GM19438 (cell line): ENCODE results near the gene KCNJ6.
"Not testable (repeated sequence)": the region's sequence is repeated elsewhere in the genome, so short reads cannot be mapped to it uniquely, and the experiment has no call there.

Experiments
- ATAC-seq: cut with Tn5 transposase; IDR thresholded peaks from one replicate; pipeline ENCODE4 v1.9.1; 2021; ENCODE audit warnings: low read depth; ENCODE audit not compliant: unreplicated experiment

KCNJ6 gene

DNA sequence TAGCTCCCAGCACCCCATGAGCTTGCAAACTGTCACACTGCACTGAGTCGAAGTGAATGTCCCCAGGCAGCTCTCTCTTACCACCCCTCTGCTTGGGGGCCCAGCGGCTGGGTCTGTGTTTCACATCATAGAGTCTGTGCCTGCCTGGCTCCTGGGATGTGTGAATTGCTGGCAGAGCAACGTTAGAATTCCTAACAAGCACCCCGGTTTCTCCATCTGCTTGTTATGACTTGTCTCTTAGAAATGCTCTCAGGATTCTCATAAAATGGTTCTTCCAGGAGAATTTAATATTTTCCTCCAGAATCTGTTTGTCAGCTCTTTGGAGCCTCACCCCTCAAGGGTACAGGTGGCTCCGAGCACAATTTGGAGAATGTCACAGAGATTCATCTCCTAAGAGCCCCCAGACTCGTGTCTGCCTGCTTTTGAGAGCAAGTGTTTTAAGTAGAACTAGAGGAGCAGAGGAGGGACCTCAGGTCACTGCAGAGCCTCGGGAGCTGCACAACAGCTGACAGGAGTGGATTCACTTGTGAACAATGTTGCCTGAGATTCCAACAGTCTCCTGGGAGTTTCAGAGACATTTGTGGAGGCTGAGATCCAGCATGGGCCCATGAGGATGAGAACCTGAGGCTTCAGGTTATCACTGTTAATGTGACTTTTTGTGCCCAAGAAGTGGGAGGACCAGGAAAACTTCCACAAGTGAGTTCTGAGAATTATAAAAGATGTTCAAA, 131.5 kb downstream of the KCNJ6 start:
- no peak for ATAC-seq

DNA sequence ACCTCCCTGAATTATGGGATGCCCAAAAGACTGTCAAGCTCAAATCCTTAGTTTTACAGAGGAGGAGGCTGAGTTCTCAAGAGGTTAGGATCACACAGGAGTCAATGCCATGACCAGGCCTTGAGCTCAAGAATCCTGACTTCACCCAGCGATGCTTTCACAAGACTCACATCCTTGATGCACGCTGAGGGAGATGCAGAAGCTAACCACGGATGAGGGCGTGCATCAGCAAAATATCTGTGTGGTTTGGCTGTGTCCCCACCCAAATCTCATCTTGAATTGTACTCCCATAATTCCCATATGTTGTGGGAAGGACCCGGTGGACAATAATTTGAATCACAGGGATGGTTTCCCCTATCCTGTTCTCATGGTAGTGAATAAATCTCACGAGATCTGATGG, 133.2 kb downstream of the KCNJ6 start:
- ATAC-seq, result no peak

DNA sequence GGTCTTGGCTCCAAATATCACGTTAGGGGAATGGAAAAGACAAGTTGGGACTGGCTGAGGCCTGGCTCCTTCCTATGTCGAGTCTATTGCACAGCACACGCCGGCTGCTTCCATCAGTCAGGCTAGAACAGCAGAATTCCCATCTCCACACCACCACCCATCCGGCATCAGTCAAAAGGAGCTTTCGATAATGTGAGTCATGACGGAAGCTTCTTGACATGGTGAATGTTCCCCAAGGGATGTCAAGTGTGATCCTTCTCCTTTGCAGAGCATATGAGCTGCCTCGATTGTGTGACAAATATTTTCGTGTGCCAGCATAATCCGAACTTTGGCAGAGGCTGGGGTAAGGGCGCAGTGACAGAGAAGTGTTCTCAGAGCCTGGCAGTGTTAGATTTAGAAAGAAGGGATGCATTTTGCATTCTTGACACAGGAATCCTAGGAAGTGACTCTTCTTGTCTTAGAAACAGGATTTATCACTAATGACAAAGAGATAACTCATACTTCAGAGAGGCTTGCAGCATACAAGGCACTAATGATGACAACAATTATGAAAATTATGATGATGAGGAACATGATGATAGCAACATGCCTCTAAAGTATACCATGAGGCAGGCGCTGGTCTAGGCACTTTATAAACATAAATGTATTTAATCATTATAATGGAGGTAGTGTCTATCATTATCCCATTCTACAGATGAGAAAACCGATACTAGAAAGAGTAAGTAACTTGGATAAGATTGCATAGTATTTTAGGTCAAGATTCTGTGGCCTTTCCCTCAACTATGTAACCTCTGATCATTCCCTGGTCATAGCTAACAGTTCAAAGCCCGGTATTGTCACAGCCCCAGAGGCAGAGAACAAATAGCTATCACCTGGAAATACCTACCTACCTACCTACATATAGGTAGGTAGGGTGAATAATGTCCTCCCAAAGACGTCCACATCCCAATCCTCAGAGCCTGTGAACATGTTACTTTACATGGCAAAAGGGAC, 135.0 kb downstream of the KCNJ6 start:
- no peak for ATAC-seq

DNA sequence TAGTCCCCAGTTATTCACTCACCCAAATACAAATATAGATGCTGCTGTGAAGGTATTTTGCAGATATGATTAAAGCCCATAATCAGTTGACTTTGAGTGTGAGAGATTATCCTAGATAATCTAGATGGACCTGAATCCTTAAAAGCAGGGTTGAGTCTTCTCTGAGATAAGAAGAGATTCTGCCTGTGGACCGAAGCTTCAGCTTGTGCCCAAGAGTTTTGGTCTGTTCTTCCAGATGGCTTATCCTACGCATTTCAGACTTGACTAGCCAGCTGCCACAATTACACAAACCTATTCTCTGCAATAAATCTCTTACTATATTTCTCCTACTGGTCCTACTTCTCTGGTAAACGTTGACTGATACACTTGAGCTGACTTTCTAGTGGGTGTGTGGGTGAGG, 145.1 kb downstream of the KCNJ6 start:
- no peak for ATAC-seq

DNA sequence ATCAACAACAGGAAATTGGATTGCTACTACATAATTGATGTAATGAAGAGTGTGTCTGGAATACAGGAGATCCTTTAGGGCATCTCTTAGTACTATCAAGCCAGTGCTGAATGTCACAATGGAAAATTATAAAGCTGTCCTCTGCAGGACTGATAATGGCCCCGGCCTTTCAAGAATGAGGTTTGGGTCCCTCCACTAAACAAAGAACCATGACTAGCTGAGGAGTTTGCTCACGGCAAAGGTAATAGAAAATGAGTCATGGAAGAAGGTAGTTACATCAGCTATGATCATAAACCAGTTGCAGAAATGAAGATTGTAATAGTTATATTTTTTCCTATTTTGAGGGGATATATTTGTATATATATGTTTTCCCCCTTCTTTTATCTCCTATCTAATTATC, 145.8 kb downstream of the KCNJ6 start:
- ATAC-seq, result no peak

DNA sequence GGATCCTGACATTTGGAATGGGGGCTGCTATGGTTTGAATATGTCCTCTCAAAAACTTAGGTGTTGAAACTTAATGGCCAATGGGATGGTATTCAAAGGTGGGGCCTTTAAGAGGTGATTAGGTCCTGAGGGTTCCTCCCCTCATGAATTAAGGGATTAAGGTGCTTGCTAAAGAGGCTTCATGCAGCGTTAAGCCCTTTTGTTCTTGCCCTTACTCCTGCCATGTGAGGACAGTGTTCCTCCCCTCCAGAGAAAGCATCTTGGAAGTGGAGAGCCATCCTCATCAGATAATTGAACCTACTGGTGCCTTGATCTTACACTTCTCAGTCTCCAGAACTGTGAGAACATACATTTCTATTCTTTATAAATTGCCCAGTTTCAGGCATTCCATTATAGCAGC, 146.6 kb downstream of the KCNJ6 start:
- ATAC-seq, result no peak

DNA sequence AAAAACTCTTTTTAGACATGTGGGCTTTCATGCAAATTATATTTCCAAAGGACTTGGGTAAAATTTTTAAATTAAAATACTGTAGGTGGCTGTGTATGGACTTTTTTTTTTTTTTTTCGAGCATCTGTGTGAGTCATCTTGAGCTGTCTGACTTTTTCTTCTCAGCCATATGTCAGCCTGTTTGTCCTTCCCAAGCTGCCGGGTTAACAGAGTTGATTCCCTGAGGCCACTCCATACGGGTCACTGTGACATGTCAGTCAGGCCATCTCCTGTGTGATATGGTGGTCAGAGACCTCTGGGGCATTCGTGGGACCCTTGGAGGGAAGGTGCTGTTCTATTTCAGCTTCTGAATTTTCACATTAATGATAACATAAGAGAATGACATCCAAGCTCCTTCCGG, 148.3 kb downstream of the KCNJ6 start:
- no peak for ATAC-seq

DNA sequence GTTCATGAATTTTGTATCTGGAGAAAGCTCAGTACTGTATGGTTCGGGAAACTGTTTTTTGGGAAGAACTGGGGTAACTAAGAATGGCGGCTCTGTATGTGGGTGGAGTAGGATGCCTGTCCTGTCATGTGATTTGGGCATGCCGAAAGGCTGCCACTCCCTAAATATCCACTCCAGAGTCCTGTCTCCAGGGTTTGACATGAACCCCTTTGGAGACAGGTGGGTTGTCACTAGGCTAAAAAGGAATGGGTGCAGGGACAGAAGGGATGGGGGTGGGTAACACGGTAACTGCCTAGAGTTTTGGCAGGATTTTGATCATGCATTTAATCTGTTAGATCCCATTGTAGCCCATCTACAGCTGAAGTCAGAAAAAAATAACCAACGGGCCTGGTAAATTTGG, 150.1 kb downstream of the KCNJ6 start:
- ATAC-seq, result no peak

DNA sequence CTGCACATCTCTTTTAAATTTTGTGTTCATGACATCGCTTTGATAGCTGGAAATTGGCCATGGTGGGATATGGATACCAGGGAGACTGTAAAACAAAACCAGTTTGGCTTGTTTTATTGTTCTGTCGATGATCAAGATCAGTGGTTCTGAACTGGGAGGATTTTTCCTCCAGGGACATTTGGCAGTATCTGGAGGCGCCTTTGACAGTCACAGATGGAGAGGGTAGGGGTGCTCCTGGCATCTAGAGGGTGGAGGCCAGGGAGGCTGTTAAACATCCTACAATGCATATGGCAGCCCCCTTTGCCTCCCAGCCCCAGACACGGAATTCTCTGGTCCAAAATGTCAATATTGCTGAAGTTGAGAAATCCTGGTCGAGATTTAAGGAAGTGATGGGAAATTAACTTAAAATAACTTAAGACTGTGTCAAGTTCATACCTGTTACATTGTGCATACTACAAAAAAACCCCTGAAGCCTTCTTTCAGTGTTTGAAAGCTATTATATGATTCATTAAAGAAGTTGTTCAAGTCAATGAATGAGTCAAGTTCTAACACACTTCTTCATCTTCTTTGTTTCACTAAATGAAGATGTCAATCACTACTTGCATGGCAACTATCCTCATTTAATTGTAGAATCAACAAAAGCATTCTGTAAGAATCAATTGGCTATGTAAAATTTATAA, 150.9 kb downstream of the KCNJ6 start:
- no peak for ATAC-seq

DNA sequence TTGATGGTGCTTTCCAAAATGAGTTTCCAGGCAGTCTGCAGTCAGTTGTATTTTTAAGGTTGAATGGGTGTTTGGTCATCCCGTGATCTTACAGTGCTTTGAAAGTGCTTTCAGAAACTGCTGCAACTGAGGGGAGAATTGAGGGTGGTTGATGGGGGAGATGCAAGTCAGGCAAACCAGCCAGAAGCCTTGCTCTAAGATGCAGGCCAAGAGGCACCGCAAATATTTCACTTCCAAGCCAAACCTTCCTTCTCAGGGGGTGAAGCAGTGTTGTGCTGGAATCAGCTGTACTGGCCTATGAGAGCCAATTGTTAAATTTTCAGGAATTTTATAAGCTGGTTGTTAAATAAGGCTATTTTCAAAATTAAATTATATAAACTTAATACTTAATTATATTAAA, 151.6 kb downstream of the KCNJ6 start:
- no peak for ATAC-seq

DNA sequence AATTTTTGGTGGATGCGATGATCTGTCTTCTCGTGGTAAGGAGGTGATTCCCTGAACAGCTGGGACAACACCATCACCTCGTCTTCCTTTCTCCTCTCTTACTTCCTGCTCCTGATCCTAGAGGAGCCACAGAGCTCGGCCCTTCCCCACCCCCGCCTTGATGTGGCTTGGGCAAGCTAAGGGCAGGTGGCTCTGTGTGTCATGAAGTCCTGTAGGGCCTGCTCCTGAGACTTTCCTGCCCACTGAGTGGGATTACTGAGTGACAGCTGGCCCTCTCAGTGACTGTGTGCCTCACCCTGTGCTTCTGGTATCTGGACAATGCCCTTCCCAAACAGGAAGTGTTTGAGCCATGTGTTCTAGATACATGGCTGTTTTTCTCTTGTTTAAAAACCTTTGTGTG, 153.0 kb downstream of the KCNJ6 start:
- no peak for ATAC-seq

DNA sequence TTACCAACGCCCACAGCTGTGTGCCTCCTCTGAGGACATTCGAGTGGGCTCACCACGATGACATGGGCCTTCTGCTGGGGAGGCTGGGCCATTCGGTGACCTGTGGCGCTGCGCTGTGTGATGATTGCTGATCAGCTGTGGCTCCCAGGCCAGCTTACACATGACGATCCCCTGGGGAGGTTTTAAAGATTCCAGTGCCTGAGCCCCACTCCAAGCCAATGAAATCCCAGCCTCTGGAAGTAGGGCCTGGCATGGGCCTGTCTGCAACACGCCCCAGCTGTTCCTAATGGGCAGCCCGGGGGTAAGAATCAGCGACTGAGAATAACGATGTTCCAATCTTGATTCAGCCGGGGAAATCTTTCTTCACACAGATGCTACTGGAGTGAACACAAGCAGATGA, 153.7 kb downstream of the KCNJ6 start:
- no peak for ATAC-seq

DNA sequence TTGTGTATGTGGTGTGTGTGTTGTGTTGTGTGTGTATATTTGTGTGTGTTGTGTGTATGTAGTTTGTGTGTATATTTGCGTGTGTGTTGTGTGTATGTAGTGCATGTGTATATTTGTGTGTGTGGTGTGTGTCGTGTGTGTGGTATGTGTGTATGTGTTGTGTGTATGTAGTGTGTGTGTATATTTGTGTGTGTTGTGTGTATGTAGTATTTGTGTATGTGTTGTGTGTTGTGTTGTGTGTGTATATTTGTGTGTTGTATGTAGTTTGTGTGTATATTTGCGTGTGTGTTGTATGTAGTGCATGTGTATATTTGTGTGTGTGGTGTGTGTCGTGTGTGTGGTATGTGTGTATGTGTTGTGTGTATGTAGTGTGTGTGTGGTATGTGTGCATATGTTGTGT, 154.9 kb downstream of the KCNJ6 start:
- not testable (repeated sequence) for ATAC-seq

DNA sequence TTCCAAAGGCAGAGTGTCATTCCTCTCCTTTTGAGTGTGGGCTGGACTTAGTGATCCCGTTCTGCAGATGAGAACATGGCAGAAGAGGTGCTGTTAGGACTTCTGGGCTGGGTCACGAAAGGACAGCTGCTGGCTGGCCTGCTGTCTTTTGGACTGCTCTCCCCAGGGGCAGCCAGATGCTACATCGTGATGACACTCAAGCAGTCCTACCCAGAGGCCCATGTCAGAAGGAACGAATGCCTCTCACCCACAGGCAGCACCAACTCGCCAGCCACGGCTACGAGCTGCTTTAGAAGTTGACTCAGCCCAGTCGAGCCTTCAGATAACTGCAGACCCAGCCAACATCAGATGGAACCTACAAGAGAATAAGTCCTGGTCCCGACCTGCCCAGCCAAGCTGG, 156.5 kb downstream of the KCNJ6 start:
- ATAC-seq, result no peak

DNA sequence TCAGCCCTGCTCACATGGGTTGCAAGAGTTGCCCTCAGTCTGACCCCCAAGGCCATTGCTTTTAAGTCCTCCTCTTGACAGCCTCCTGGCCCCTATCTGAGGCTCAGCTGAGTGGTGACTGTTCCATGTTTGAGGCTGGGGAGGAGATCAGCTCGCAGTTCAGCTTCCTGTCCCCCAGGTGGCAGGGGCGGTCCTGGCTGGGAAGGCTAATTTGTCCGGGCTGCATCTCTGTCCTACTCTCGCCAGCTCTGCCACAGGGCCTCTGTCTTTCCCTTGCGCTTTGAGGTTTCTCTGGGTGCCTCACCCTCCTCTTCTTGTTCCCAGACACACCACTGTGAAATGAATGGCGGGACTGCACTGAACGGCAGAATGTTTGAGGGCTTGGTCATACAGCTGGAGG, 157.3 kb downstream of the KCNJ6 start:
- no peak for ATAC-seq

DNA sequence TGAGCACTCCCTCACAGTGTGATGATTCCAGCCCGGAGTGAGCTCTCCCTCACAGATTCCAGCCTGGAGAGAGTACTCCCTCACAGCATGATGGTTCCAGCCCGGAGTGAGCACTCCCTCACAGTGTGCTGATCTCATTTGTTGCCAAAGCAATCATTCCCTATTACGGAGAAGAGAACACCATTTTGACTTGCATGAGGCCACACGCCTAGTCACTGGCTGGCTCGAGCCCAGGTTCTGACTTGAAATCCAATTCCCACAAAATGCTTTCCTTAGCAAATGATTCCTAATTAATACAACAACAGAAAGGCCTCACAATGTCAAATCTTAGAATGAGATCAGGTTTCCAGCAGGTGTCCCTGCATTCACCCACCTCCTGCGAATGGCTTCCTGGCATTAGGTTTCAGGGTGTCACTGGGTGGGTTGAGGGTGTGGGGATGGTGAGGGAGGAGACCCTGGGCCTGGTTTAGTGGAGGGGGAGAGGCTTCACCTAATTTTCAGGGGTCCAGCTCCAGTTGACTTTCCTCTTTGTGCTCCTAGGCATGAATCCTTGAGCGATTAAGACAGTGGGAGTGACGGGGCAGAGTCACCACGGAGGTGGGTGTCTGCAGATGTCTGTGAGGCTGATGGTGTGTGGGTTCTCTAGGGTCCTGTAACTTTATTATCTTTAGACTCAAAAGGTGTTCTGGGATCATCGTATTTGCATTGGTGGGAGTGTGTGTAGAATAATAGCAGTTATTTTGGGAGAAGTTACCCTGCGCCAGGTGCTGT, 158.5 kb downstream of the KCNJ6 start:
- no peak for ATAC-seq

DNA sequence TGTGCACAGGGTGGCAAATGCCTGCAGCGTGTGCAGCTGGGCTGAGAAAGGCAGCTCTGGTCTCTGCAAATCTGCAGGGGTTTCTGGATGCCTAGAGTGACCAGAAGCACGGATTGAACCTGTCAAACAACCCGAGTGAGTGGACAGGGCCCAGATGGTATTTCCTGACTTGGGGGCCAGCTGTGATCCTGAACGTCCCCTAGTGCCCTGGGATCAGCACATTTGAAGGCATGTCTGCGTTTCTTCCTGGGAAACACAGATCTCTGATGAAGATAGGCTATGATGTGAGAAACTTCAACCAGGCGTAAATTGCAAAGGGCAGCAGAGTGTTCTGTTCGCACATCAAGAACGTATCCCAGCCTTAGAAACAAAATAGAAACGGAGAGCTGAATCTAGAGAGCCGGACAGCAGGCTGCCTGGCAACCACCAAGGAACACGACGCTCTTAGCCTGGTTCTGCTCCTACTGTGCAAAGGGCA, 163.1 kb downstream of the KCNJ6 start:
- no peak for ATAC-seq

DNA sequence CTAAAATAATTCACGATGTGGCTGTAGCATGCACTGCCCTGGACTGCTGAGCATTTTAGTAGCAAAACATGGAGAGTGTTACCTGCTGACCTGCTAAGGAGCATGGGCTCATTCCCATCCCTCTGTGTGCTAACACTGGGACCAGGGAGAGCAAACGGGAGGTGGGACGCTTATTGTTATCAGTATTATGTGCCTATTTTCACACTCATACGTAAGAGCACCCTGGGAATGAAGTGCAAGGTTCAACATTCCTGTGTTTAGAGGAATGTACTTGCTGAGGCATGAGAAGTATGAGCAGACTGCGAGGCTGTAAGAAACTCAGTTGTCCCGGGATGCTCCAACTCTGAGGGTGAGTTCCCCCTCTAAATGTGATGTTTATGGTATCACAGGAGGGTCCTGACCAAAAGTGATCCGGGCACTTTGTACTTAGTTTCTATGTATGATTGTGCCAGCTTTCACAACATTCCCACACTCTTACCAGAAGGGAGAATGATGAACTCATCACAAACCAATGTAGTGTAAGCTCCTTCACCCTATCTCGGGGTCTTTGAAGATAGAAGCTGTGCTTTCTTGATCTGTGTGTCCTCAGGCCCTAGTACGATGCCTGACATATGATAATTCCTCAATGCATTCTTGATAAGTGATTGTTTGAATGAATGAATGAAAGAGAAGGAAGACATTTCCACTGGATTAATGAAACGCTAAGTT, 164.8 kb downstream of the KCNJ6 start:
- no peak for ATAC-seq

DNA sequence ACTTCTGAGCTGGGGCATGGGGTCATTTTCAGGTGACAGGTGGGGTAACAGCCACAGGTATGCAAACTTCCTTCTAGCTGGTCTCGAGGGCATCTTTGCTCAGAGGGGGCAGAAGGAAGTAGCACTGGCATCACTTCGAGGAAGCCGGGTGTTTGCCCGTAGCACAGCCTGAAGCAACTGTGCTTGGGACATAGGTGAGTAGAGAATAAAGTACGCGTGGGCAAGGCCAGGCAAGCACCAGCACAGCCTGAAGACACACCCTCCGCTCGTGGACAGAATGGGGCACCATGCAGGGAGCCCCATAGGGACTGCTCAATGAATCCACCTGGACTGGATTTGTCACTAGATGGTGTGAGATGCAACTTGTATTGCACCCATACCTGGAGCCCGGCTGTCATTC, 167.1 kb downstream of the KCNJ6 start:
- ATAC-seq, result no peak

DNA sequence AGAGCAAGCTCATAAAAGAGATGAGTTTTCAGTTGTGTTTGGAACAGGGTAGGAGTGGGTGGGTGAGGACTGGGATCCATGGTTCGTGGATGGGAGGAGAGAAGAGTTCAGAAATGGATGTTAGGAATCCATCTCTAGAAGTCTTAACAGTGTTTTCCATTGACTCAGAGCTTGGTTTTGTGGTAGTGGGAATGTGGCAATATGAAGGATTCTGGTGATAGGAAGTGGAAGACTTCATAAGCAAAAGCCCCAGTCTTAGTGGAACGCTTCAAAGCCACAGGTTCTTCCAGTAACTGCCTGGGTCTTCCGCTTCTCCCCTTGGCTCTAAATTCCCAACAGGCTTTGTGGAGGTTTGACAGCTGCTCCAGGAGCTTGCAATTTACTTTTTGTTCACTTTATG, 167.9 kb downstream of the KCNJ6 start:
- ATAC-seq, result no peak
